ENCODE results near the gene QSOX1.

Gene QSOX1

DNA sequence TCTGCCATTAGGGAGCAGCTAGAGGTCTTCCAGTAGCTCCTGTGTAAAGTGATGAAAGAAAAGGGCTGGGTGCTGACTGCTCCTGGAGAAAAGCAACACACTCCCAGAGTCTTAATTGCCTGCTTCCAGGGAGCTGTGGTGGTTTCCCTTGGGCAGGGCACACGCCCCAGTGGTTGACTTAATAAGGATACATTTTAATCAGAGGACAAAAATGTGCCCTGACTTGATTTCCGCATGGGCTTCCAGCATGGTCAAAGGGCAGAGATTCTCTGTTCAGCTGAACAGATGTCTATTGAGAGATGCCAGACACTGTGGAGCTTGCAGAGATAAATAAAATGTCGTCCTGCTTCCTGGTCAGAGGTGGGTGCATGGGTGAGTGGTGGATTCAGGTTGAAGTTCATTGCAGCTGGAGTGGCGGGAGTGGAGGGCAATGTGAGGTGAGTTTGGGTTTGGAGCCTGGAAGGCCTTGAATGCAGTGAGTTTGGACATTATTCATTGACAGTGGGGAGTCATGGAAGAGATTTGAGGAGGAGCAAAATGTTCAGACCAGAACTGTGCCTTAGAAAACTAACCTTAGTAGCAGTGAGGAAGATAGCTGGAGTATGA is 16.0 kb downstream of the QSOX1 start:
- DNase-seq (ENCODE audit: low read depth): no peak

GRCh38 chr1:180171691-180172090 is 17.0 kb downstream of the QSOX1 start:
- no peak for DNase-seq (ENCODE audit: low read depth)

DNA sequence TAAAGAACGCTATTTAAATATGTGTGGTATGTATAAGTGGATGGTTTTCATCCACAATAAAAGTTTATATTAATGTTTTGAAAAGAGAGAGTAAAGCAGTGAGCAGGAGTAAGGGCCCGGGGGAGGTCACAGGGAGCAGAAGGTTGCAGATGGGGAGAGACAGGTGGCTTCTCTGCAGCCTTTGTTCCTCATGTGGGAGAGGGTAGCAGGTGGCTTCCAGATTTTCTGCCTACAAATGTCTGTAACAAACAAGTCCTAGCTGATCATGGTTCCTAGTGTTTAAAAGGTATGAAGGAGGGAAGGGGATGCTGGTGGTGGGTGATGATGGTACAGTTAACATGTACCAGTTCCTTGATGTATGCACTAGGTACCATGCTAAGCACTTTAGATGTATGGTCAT is 18.8 kb downstream of the QSOX1 start:
- DNase-seq (ENCODE audit: low read depth): no peak

GRCh38 chr1:180173952-180174351 is 19.3 kb downstream of the QSOX1 start:
- DNase-seq (ENCODE audit: low read depth): no peak

DNA sequence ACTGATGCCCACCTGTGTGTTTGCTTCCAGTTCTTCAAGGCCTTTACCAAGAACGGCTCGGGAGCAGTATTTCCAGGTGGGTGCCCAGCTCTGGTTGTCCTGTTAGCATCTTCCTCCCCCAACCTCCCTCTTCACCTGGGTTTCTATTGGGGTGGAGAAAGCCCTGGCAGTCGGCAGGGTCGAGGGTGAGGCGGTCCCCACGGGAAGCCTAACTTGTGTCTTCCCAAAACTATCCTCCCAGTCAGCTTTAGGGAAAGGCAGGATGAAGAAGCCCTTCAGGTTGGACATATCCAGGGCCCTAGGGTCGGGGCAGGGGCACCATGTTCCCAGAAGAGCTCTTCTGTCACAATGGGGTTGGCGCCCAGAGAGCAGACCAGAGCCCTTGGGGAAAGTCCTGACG is 20.6 kb downstream of the QSOX1 start:
- no peak for DNase-seq (ENCODE audit: low read depth)

- DNase-seq (ENCODE audit: low read depth): no peak
Measured at GRCh38 chr1:180175806-180176205, 21.1 kb downstream of the QSOX1 start.

DNA sequence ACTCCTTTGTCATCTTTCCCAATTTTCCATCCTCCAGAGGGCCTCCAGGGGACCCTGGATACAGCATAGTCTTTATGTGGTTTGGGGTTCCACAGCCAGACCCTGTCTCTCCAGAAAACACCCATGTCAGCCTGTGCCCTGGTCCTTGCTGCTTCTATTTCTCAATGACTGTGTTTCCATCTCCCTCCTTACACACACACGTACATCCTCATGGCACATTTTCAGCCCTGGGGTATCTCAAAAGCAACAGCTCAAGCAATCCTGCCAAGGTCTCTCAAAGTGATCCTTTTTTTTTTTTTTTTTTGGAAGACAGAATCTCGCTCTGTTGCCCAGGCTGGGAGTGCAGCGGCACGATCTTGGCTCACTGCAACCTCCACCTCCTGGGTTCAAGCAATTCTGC is 22.3 kb downstream of the QSOX1 start:
- DNase-seq (ENCODE audit: low read depth): no peak

GRCh38 chr1:180177931-180178330 is 23.3 kb downstream of the QSOX1 start:
- DNase-seq (ENCODE audit: low read depth): no peak

DNA sequence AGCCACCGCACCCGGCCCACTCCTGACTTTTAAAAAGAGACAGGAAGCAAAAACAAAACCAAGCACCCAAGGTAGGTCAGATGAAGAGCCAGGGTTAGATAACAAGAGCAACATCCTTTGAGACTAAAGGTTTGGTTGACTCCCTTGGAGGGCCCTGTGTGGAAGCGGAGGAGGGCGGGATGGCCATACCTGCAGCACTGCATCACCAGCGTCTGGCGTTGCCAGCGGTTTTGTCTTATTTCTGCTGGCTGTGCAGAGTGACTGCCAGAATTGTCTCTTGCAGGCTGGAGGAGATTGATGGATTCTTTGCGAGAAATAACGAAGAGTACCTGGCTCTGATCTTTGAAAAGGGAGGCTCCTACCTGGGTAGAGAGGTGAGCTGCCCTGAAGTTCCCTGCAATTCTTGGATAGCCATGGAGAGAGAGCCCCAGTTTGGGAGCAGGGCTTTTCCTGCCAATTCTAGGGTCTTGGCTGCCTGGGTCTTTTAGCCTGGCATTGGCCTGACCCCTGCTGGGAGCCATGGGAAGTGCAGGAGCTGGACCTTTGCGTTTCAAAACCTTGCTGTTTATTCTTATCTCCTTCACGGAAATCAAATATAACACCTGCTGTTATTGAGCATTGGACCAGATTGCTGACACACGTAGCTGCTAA is 24.0 kb downstream of the QSOX1 start:
- peak; percentile 46 for DNase-seq (ENCODE audit: low read depth)

- no peak for DNase-seq (ENCODE audit: low read depth)
Measured at GRCh38 chr1:180179162-180179957, 24.7 kb downstream of the QSOX1 start.

DNA sequence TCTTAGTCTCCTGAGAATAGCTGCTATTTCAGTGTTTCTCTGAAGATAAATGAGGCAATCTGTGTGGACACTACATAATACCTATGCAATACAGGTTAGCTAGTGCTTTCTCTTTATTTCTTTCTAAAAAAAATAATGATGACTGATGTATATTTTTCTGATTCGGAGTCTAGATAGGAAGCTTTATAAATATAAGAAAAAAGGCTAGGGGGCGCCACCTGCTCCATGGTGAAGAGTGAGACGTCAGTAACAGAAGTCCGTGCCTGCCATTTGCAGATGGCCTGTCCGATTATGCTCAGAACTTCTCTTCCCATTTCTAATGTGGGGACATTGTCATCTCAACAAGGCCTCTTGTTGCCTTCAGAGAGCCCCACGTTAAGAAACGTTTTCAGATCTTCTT is 26.4 kb downstream of the QSOX1 start:
- no peak for DNase-seq (ENCODE audit: low read depth)

GRCh38 chr1:180181996-180182642 is 27.4 kb downstream of the QSOX1 start:
- DNase-seq (ENCODE audit: low read depth): no peak

DNA sequence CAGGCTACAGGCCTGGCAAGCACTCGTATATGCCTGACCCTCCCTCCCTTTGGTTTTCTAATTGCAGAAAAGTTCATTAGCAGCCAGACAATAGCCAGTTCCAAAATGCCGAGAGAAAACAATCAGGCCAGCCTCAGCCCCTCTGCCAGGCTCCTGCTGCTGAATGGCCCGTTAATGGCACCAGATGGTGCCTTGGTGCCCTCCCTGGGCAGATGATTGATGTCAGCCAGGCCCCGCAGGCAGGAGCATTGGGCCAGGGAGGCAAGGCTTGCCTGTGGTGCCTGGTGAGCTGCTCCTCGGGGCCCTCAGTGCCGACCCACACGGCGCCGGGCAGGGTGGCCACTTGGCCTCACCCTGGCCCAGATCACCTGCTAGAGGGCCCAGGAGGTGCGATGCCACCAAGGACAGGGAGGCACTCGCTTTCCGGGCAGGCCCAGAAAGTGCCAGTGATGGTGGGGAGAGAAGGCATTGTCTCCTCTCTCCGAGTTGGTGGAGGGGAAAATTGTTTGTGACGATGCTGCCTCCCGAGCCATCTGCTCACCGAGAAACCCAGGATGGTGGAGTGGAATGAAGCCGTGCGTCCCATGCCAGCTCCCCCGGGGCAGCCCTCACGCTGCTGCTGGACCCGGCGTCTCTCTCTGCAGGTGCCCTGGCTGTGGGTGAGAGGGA is 28.1 kb downstream of the QSOX1 start:
- DNase-seq (ENCODE audit: low read depth): no peak

GRCh38 chr1:180183426-180183825 is 28.8 kb downstream of the QSOX1 start:
- DNase-seq (ENCODE audit: low read depth): no peak

DNA sequence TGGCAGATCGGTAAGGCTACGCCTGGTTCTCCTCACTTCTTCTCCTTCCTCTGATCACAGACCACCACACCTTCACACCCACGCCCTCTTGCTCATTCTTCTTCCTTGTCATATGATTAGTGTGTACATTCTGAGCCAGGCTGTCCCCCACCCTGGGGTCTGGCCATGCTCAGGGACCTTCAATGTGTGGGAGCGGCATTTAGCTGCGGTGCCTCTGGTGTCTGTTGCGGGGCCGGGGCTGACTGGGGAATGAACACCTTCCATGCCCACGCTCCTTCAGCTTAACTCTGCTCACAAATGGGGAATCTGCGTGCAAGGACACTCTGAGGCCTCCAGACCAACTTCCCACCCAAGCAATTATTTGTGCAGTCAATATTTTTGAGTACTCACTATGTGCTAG is 29.4 kb downstream of the QSOX1 start:
- DNase-seq (ENCODE audit: low read depth): no peak

DNA sequence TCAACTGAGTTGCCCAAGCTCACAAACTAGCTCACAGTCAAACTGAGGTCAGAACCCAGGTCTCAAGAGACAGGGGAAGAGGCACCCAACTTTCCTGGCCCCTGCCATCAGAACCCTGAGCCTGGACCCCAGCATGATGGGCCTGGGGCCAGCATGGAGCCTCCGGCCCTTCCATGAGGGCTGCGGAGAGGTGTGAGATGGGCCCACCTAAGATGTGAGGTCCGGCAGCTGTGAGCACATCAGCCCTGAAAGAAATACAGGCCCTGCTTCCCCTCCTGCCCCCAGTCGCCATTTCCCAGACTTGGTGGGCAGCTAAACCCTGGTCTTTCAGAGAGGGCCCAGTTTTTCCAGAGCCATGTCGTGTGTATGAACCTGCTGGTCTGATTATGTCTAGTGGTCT is 30.6 kb downstream of the QSOX1 start:
- DNase-seq (ENCODE audit: low read depth): no peak

GRCh38 chr1:180185971-180186645 is 31.4 kb downstream of the QSOX1 start:
- no peak for DNase-seq (ENCODE audit: low read depth)

DNA sequence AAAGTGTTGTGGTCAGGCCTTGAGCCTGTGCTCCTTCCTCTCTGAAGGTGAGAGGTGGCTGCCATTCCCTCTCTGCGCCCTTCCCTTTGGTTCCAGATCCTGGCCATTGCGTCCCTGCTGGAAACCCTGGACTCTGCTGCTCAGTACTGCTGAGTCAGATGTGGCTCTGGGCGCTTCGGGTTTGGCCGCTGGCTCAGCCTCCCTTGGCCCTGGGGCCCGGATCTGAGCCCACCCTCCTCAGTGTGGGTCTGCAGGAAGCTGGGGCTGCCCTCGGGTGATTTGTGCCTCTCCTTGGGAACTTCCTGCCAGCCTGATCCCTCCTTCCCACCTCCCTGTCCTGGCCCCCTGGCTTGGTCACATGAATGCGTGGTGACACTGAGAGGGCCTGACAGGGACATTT is 32.2 kb downstream of the QSOX1 start:
- no peak for DNase-seq (ENCODE audit: low read depth)

DNA sequence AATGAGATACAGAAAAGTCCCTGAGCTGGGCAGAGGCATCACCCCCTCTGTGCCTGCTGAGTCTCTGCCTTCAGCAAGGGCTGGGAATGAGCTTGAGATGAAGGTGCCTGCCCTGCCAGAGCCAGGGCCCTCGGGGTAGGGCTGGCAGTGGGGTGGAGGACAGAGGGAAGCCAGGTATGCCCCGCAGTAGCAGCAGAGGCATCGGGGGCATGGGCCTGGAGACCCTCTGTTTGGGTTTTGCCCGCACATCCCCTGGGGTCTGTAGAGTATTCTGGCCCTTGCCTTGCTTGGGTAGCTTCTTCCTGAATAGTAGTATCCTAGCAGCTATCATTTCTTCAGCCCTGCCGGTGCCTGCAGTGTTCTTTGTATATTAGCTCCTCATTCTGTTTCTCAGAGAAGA is 33.0 kb downstream of the QSOX1 start:
- no peak for DNase-seq (ENCODE audit: low read depth)

DNA sequence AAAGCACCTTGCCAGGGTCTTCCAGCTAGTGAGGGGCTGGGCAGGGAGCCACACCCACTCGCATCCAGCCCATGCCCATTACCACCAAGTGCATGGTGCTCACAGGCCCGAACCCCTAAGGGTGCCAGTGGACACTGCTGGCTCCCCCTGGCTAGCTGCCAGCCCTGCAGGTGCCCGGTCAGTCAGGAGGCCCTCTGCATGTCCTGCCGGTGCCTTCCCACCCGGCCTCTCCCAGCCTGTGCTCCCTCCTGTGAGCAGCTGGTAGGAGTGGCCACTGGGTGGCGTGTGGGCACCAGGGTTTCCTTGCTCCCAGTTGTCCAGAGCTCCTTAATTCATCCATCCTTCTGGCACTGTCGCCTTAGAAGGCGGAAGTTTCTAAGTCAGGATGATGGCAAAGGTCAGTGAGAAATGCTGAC is 33.4 kb downstream of the QSOX1 start:
- no peak for DNase-seq (ENCODE audit: low read depth)

GRCh38 chr1:180188684-180189175 is 34.1 kb downstream of the QSOX1 start:
- DNase-seq (ENCODE audit: low read depth): no peak

Data from T follicular helper cell (primary cell).